ENCODE data around the gene RAMP2. TPM values are rescaled to one million over a fixed set of nuclear protein-coding genes. Genes with fewer than 3 reads are reported as not detected.
A peak's percentile ranks its signal among the peaks of the same experiment; 100 is the strongest.

RAMP2 gene
- total RNA-seq, 1 experiment from 2014 or later: not detected

GRCh38 chr17:42798383-42799380, 37.7 kb downstream of the RAMP2 start, which contains the start of the genes CNTD1 and COA3:
TSS of gene CNTD1 (plus strand) at chr17:42798861. CDS start at chr17:42799068, 207 bp downstream.
TSS of gene COA3 (minus strand) at chr17:42798704. CDS start at chr17:42798681, 23 bp downstream.
- H3K79me2 ChIP-seq (ENCODE audit: low read length): peaks cover 11% of the 10 kb centered on the region; the same call in 1 of the 2 replicates
- intact Hi-C loops (cut with micrococcal nuclease): no loop called here
- ATAC-seq (peak; percentile 75), DNase-seq (peak; percentile 80)
- peak within 1 kb of the TSS; percentile 99 for H3K4me3 ChIP-seq (ENCODE audit: low read length)
- H3K4me2 ChIP-seq (ENCODE audit: low read length): peak within 1 kb of the TSS; percentile 96
- no peaks in the 10 kb centered on the region for H3K9me2 ChIP-seq (replicated peaks; ENCODE audit: low read length)
- H3K36me3 ChIP-seq (ENCODE audit: low read depth, low read length): no peaks in the 10 kb centered on the region
- H4K20me1 ChIP-seq (ENCODE audit: low read length): no peaks in the 10 kb centered on the region
- no peaks in the 10 kb centered on the region for H3F3A ChIP-seq (ENCODE audit: low read length, unreplicated experiment)
- no peak for TF ChIP-seq CTCF (conservative IDR thresholded peaks at IDR 0.05; ENCODE audit: low read depth, low read length)
- POLR2A ChIA-PET (ENCODE audit: unreplicated experiment): no interaction called here
- H3K9me3 ChIP-seq (ENCODE audit: low read length): no peaks in the 10 kb centered on the region
- CTCF ChIA-PET: no interaction called here
- peak within 1 kb of the TSS; percentile 78 for H2AFZ ChIP-seq (ENCODE audit: low read length)
- peak within 1 kb of the TSS; percentile 91 for H3K9ac ChIP-seq (ENCODE audit: low read length)
- H3K27ac ChIP-seq (ENCODE audit: low read length): peak within 1 kb of the TSS; percentile 41
- BruUV-seq (replicated peaks): no TSS peak
- H3K27me3 ChIP-seq (ENCODE audit: low read length): no peaks in the 10 kb centered on the region
- peaks cover 28% of the 10 kb centered on the region for H3K4me1 ChIP-seq (ENCODE audit: insufficient read depth, low read length)

DNA sequence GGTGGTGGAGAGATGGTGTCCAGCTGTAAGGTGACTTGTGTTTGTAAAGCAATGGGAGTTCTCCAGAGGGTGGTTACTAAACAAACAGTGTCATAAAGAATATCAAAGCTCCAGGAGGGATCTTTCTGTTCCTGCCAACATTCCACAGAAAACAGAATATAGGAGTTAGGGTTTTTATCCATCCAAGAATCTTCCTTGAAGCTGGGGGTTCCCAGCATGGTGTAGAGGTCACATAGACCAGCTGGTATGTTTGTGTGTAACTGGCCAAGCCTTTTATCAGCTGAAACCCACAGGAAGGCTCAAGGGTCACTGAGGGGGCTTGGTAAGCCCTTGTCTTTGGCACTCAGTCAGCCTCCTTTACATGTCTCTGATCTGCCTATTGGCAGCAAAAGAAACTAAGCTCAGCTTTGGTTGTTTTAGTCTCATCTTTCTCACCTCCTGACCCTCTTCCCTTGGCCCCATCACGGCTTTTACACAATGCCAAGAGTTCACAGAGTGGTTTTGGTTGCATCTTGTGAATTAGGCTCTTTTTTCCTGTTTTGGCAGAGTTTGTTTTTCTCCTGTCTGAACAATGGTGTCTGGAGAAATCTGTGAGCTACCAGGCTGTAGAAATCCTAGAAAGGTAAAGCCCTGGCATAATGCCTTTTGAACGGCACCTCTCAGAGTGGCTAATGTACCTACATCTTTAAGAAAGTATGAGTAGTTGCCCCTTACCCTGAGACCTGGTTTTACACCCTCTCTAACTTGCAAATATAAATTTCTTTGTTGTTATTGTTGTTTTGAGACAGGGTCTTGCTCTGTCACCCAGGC, 42.3 kb downstream of the RAMP2 start:
- TF ChIP-seq CTCF (conservative IDR thresholded peaks at IDR 0.05; ENCODE audit: low read depth, low read length) (no peak), EZH2phosphoT487 (IDR thresholded peaks at IDR 0.05; ENCODE audit: borderline replicate concordance, low read length) (no peak), EZH2 (IDR thresholded peaks at IDR 0.05; ENCODE audit: low read length, unreplicated experiment) (no peak)

More for the DNA sequence above, 42.3 kb downstream of the RAMP2 start:
- Histone ChIP-seq H3K79me2 (ENCODE audit: low read length) (peaks cover under 1% of the 10 kb centered on the region; the same call in 1 of the 2 replicates), H3K4me3 (ENCODE audit: low read length) (no peak overlapping the region), H3K4me2 (ENCODE audit: low read length) (peak overlapping the region; percentile 40; the same call in 1 of the 2 replicates), H3F3A (ENCODE audit: low read length, unreplicated experiment) (no peaks in the 10 kb centered on the region), H3K9me3 (ENCODE audit: low read length) (no peaks in the 10 kb centered on the region), H2AFZ (ENCODE audit: low read length) (no peak overlapping the region), H3K9me2 (replicated peaks; ENCODE audit: low read length) (no peaks in the 10 kb centered on the region), H3K9ac (ENCODE audit: low read length) (no peak overlapping the region), H3K4me1 (ENCODE audit: insufficient read depth, low read length) (peaks cover 14% of the 10 kb centered on the region), H3K27ac (ENCODE audit: low read length) (0 out of 2 replicates have a peak overlapping the region, but pooled peaks have one; percentile 11), H3K27me3 (ENCODE audit: low read length) (no peaks in the 10 kb centered on the region), H3K36me3 (ENCODE audit: low read depth, low read length) (no peaks in the 10 kb centered on the region), H4K20me1 (ENCODE audit: low read length) (no peaks in the 10 kb centered on the region)
- CTCF ChIA-PET: interaction anchor here (0.8 kb wide), 1 partner anchor 20 kb away, joined by 3 read pairs; the partner anchor contains the start of gene BECN1
- intact Hi-C loops (cut with micrococcal nuclease): loop anchor here (2.0 kb wide), 2 partner anchors 18 to 28 kb away; no protein-coding TSS in a partner anchor
- no TSS peak for BruUV-seq (replicated peaks)
- DNase-seq: peak; percentile 42
- POLR2A ChIA-PET (ENCODE audit: unreplicated experiment): no interaction called here
- peak; percentile 52 for ATAC-seq

Measured in PC-3 (cell line).